GM12892 (cell line): ENCODE measurements around the gene ATXN7L3.

Experiments used
- DNase-seq: peaks from one replicate; pipeline ENCODE4 v3.0.0; 2011; ENCODE audit not compliant: insufficient read length
- FAIRE-seq: peaks from 2 replicates; lab custom pipeline; 2011; peaks lifted over from hg19 to GRCh38; lab: Jason Lieb, UNC
- POLR2A ChIP-seq: IDR thresholded peaks from 2 replicates; pipeline ENCODE4 v1.6.1; 2011; ENCODE audit warnings: low read depth, low read length, control low read depth
- POLR2AphosphoS5 ChIP-seq: IDR thresholded peaks from 2 replicates; pipeline ENCODE4 v1.6.1; 2011; ENCODE audit warnings: low read depth, low read length, control low read depth
- TAF1 ChIP-seq: IDR thresholded peaks from 2 replicates; pipeline ENCODE4 v1.6.1; 2011; ENCODE audit warnings: low read depth, mild to moderate bottlenecking, control low read depth, low read length, borderline replicate concordance

ATXN7L3 gene

GRCh38 chr17:44193326-44194084, 6.2 kb downstream of the ATXN7L3 start:
- no peak for DNase-seq
- FAIRE-seq = no peak
- TF ChIP-seq POLR2A (no peak), TAF1 (no peak), POLR2AphosphoS5 (no peak)

GRCh38 chr17:44192750-44193149, 6.9 kb downstream of the ATXN7L3 start:
- DNase-seq = no peak
- FAIRE-seq = no peak
- TF ChIP-seq POLR2A (peak; percentile 19; the same call in 1 of the 2 replicates), POLR2AphosphoS5 (no peak)

- no peak; the same call in none of the 2 replicates for TF ChIP-seq POLR2AphosphoS5
- TF ChIP-seq POLR2A = no peak
- no peak for TF ChIP-seq TAF1
- FAIRE-seq (no peak), DNase-seq (no peak)
These were observed 7.7 kb downstream of the ATXN7L3 start for GRCh38 chr17:44191941-44192496.

GRCh38 chr17:44191369-44191768, 8.3 kb downstream of the ATXN7L3 start:
- FAIRE-seq (no peak), DNase-seq (no peak)
- TF ChIP-seq TAF1 (no peak), POLR2A (no peak), POLR2AphosphoS5 (no peak; the same call in 1 of the 2 replicates)

- FAIRE-seq = no peak
- DNase-seq = no peak
- TF ChIP-seq POLR2AphosphoS5 = no peak; the same call in 1 of the 2 replicates
- TF ChIP-seq TAF1 = no peak
- no peak for TF ChIP-seq POLR2A
These were observed 9.2 kb downstream of the ATXN7L3 start for GRCh38 chr17:44190481-44190880.

- DNase-seq (no peak), FAIRE-seq (no peak)
- TF ChIP-seq POLR2A (no peak), TAF1 (no peak), POLR2AphosphoS5 (no peak)
These were observed 10.9 kb downstream of the ATXN7L3 start for GRCh38 chr17:44188576-44189403.

GRCh38 chr17:44187131-44187899, 12.4 kb downstream of the ATXN7L3 start:
- DNase-seq = peak; percentile 81
- peak; percentile 14; the same call in 1 of the 2 replicates for TF ChIP-seq POLR2AphosphoS5
- no peak for TF ChIP-seq POLR2A
- TF ChIP-seq TAF1 = no peak
- no peak for FAIRE-seq

GRCh38 chr17:44186307-44187130, 13.2 kb downstream of the ATXN7L3 start, which contains the start of gene TMUB2:
Gene TMUB2, plus strand, starts transcription at chr17:44186972. Its CDS starts 737 bp downstream, at chr17:44187709.
- FAIRE-seq (peak; percentile 98), DNase-seq (peak; percentile 99)

GRCh38 chr17:44184212-44184810, 15.4 kb downstream of the ATXN7L3 start:
- no peak for DNase-seq
- no peak for FAIRE-seq
- TF ChIP-seq POLR2A = no peak
- TF ChIP-seq POLR2AphosphoS5 = no peak
- no peak for TF ChIP-seq TAF1

More at GRCh38 chr17:44186307-44187130, 13.2 kb downstream of the ATXN7L3 start, which contains the start of gene TMUB2:
- peak; percentile 94 for TF ChIP-seq POLR2AphosphoS5
- peak; percentile 95 for TF ChIP-seq POLR2A
- TF ChIP-seq TAF1 = peak; percentile 74; the same call in 1 of the 2 replicates

- TF ChIP-seq POLR2A = no peak
- DNase-seq (no peak), FAIRE-seq (no peak)
These were observed 16.7 kb downstream of the ATXN7L3 start for GRCh38 chr17:44183024-44183423.

GRCh38 chr17:44178133-44178532, 21.6 kb downstream of the ATXN7L3 start:
- TF ChIP-seq POLR2A (no peak), TAF1 (no peak), POLR2AphosphoS5 (no peak)
- FAIRE-seq (no peak), DNase-seq (no peak)
